Ascending aorta (tissue), 2 donors: ENCODE measurements around the gene EIF3CL. TPM values are rescaled to one million over a fixed set of nuclear protein-coding genes. Genes with fewer than 3 reads are reported as not detected.
"Not testable (repeated sequence)": the region's sequence is repeated elsewhere in the genome, so short reads cannot be mapped to it uniquely, and the experiment has no call there.

Source experiments
- DNase-seq, 2 donors: peaks; one replicate each; pipeline ENCODE4 v3.0.0-alpha.2; 2019; ENCODE audit warnings: low spot score in 2 of 2
- H3K27ac ChIP-seq, 2 donors: fragments of 200-600 bp; sonication (generic); one replicate each; pipeline ENCODE4 v1.5.1; 2016 to 2017; ENCODE audit warnings: mild to moderate bottlenecking in 1 of 2
- H3K27me3 ChIP-seq: fragments of 200-600 bp; sonication (generic); one replicate; pipeline ENCODE4 v1.5.1; 2017
- H3K36me3 ChIP-seq, 2 donors: fragments of 200-600 bp; sonication (generic); one replicate each; pipeline ENCODE4 v1.5.1; 2016
- H3K4me1 ChIP-seq, 2 donors: fragments of 200-600 bp; sonication (generic); one replicate each; pipeline ENCODE4 v1.5.1; 2016 to 2017; ENCODE audit warnings: mild to moderate bottlenecking in 1 of 2
- H3K4me3 ChIP-seq, 2 donors: fragments of 200-600 bp; sonication (generic); one replicate each; pipeline ENCODE4 v1.5.1; 2016 to 2017; ENCODE audit warnings: mild to moderate bottlenecking in 1 of 2
- H3K9me3 ChIP-seq, 2 donors: fragments of 200-600 bp; sonication (generic); one replicate each; pipeline ENCODE4 v1.5.1; 2016
- intact Hi-C: fragments of 100-400 bp; cut with DNase I; formaldehyde crosslinking; loops from one replicate; pipeline ENCODE4 v1.15.1; 2023
- total RNA-seq: library from RNA; depleted of rRNA; stranded (reverse); fragments of >200 nt; gene quantifications from one replicate; pipeline ENCODE4 v1.1.0, GENCODE V29; 2016

EIF3CL gene
- total RNA-seq, result 200 TPM

GRCh38 chr16:28403220-28404072 lies at the start of gene EIF3CL:
Gene EIF3CL, minus strand, starts transcription at chr16:28403841. Its CDS starts 223 bp downstream, at chr16:28403618.
- H3K27ac ChIP-seq, DNase-seq, H3K9me3 ChIP-seq, H3K27me3 ChIP-seq, H3K4me1 ChIP-seq, H3K36me3 ChIP-seq, intact Hi-C loops: not testable (repeated sequence)
- H3K4me3 ChIP-seq, result peak within 1 kb of the TSS in 1 of 2 donors; percentile 51

GRCh38 chr16:28447081-28447480 lies 43.4 kb upstream of the EIF3CL start:
- H3K27ac ChIP-seq, H3K27me3 ChIP-seq, H3K9me3 ChIP-seq, H3K4me3 ChIP-seq, H3K4me1 ChIP-seq, intact Hi-C loops, DNase-seq, H3K36me3 ChIP-seq: not testable (repeated sequence)

DNA sequence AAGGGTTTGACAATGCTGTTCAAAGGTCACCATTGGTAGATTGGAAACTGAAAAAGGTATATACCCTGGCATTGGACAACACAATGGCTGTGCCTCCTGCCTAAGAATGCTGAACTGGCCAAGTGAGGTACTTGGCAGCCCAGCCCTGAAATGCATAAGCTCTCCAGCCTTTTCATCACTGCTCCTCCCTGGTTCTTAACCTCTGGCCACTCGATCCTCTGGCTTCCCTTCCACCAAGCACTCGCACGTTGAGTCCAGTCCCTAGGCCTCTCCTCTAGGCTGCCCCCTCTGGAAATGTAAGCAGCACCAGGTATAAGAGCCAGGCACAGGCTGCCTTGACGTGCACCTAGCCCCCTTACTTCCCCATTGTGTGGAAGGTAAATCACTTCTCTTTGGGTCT lies 42.7 kb upstream of the EIF3CL start:
- intact Hi-C loops, H3K27ac ChIP-seq, H3K4me1 ChIP-seq, H3K27me3 ChIP-seq, H3K4me3 ChIP-seq, H3K9me3 ChIP-seq, DNase-seq, H3K36me3 ChIP-seq: not testable (repeated sequence)

DNA sequence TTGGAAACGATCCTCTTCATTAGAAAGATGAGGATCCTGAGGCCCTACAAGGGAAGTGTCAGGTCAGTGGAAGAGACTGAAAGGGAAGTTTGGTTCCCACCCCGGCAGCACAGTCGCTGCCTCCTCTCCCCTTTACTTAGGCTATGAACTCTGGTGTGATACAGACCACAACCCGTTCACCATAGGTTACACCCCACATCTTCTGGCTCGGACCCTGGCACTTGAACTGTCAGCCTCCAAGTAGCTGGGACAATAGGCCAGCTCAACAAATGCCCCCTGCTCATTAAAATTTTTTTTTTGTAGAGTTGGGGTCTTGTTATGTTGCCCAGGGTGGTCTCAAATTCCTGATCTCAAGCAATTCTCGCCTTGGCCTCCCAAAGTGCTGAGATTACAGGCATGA lies 40.3 kb upstream of the EIF3CL start:
- H3K27ac ChIP-seq, H3K36me3 ChIP-seq, H3K4me3 ChIP-seq, intact Hi-C loops, H3K9me3 ChIP-seq, H3K4me1 ChIP-seq, H3K27me3 ChIP-seq, DNase-seq: not testable (repeated sequence)

- H3K4me3 ChIP-seq, H3K27me3 ChIP-seq, H3K9me3 ChIP-seq, H3K36me3 ChIP-seq, H3K4me1 ChIP-seq, H3K27ac ChIP-seq, DNase-seq, intact Hi-C loops: not testable (repeated sequence)
Measured at GRCh38 chr16:28438899-28439298, 35.3 kb upstream of the EIF3CL start.

DNA sequence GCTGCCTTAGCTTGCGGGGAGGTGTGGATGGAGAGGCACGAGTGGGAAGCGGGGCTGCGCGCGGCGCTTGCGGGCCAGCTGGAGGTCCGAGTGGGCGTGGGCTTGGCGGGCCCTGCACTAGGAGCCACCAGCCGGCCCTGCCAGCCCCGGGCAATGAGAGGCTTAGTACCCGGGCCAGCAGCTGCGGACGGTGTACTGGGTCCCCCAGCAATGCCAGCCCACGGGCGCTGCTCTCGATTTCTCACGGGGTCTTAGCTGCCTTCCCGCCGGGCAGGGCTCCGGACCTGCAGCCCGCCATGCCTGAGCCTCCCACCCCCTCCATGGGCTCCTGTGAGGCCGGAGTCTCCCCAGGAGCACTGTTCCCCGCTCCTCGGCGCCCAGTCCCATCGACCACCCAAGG lies 31.7 kb upstream of the EIF3CL start:
- H3K27ac ChIP-seq, H3K4me3 ChIP-seq, H3K27me3 ChIP-seq, intact Hi-C loops, H3K36me3 ChIP-seq, H3K9me3 ChIP-seq, H3K4me1 ChIP-seq: not testable (repeated sequence)
- DNase-seq, result peak in 1 of 2 donors; percentile 52

- H3K36me3 ChIP-seq, H3K4me3 ChIP-seq, H3K4me1 ChIP-seq, intact Hi-C loops, H3K27me3 ChIP-seq, H3K27ac ChIP-seq, H3K9me3 ChIP-seq, DNase-seq: not testable (repeated sequence)
Measured at GRCh38 chr16:28426060-28426680, 22.5 kb upstream of the EIF3CL start.

GRCh38 chr16:28421071-28421750 lies 17.6 kb upstream of the EIF3CL start:
- H3K4me1 ChIP-seq, intact Hi-C loops, H3K9me3 ChIP-seq, H3K36me3 ChIP-seq, DNase-seq, H3K27me3 ChIP-seq, H3K4me3 ChIP-seq, H3K27ac ChIP-seq: not testable (repeated sequence)

DNA sequence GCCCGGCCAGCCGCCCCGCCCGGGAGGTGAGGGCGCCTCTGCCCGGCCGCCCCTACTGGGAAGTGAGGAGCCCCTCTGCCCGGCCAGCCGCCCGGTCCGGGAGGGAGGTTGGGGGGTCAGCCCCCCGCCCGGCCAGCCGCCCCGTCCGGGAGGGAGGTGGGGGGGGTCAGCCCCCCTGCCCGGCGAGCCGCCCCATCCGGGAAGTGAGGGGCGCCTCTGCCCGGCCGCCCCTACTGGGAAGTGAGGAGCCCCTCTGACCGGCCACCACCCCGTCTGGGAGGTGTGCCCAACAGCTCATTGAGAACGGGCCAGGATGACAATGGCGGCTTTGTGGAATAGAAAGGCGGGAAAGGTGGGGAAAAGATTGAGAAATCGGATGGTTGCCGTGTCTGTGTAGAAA lies 13.4 kb upstream of the EIF3CL start:
- DNase-seq, result not testable (repeated sequence)

GRCh38 chr16:28414530-28414929 lies 10.9 kb upstream of the EIF3CL start:
- H3K27ac ChIP-seq, intact Hi-C loops, H3K4me3 ChIP-seq, H3K36me3 ChIP-seq, DNase-seq, H3K9me3 ChIP-seq, H3K27me3 ChIP-seq, H3K4me1 ChIP-seq: not testable (repeated sequence)

More for the DNA sequence above, 13.4 kb upstream of the EIF3CL start:
- H3K36me3 ChIP-seq, intact Hi-C loops, H3K27me3 ChIP-seq, H3K27ac ChIP-seq, H3K9me3 ChIP-seq, H3K4me1 ChIP-seq, H3K4me3 ChIP-seq: not testable (repeated sequence)

- H3K4me1 ChIP-seq, H3K27ac ChIP-seq, H3K9me3 ChIP-seq, H3K4me3 ChIP-seq, H3K36me3 ChIP-seq, intact Hi-C loops, DNase-seq, H3K27me3 ChIP-seq: not testable (repeated sequence)
Measured at GRCh38 chr16:28413585-28413984, 9.9 kb upstream of the EIF3CL start.

DNA sequence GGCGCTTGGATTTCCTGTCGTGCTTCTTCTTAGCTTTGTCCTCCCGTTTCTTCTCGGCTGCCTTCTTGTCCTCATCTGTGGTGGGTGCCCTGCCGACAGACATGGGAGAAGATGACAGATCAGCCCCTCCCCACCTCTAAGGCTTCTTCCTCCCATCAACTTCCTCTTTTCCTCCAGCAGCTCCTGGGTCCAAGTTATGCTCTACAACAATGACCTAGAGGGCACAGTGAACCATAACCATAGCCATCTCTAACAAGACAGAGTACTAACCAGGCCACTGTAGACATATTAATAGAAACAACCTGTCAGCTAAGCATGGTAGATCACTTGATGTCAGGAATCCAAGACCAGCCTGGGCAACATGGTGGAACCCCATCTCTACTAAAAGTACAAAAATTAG lies 11.6 kb downstream of the EIF3CL start:
- DNase-seq, H3K9me3 ChIP-seq, intact Hi-C loops: not testable (repeated sequence)

GRCh38 chr16:28382177-28382867 lies 21.3 kb downstream of the EIF3CL start:
- H3K36me3 ChIP-seq, intact Hi-C loops, H3K9me3 ChIP-seq, H3K4me1 ChIP-seq, H3K27ac ChIP-seq, H3K4me3 ChIP-seq, DNase-seq, H3K27me3 ChIP-seq: not testable (repeated sequence)

More for the DNA sequence above, 11.6 kb downstream of the EIF3CL start:
- H3K36me3 ChIP-seq, H3K27me3 ChIP-seq, H3K4me3 ChIP-seq, H3K27ac ChIP-seq, H3K4me1 ChIP-seq: not testable (repeated sequence)

- H3K27ac ChIP-seq, H3K4me1 ChIP-seq, DNase-seq, H3K4me3 ChIP-seq, H3K27me3 ChIP-seq, H3K9me3 ChIP-seq, H3K36me3 ChIP-seq, intact Hi-C loops: not testable (repeated sequence)
Measured at GRCh38 chr16:28377822-28378221, 25.8 kb downstream of the EIF3CL start.
